Renal pelvis (tissue), 12 donors: ENCODE measurements around the gene CT45A8. TPM values are rescaled to one million over a fixed set of nuclear protein-coding genes. Genes with fewer than 3 reads are reported as not detected.
"Not testable (repeated sequence)": the region's sequence is repeated elsewhere in the genome, so short reads cannot be mapped to it uniquely, and the experiment has no call there.

ENCODE experiments used
- DNase-seq: peaks from one replicate; pipeline ENCODE4 v3.0.0-alpha.2; 2013
- long read RNA-seq, 16 experiments: transcript quantifications; one replicate each; lab custom pipeline, GENCODE V29; 2026
- polyA plus RNA-seq, 3 donors: library from polyadenylated mRNA; unstranded; fragments of 120-200 nt; gene quantifications; one replicate each; pipeline ENCODE4 v1.2.1, GENCODE V29; 2013; ENCODE audit not compliant: insufficient read length in 3 of 3

Gene CT45A8
- not detected for polyA plus RNA-seq
- long read RNA-seq, donor 1 = 0 reads
- long read RNA-seq, donor 2 = 0 reads
- long read RNA-seq, donor 3 = 0 reads
- long read RNA-seq, donor 4 = 0 reads
- long read RNA-seq, donor 5 = 0 reads
- long read RNA-seq, donor 6 = 0 reads
- long read RNA-seq, donor 7 = 0 reads
- long read RNA-seq, donor 8 = 0 reads
- long read RNA-seq, donor 9 = 0 reads
- long read RNA-seq, donor 10 = 0 reads
- long read RNA-seq, donor 11 = 0 reads
- long read RNA-seq, donor 12 = 0 reads
- long read RNA-seq, donor 13 = 0 reads
- long read RNA-seq, donor 14 = 0 reads
- long read RNA-seq, donor 15 = 0 reads
- long read RNA-seq, donor 16 = 0 reads

DNA sequence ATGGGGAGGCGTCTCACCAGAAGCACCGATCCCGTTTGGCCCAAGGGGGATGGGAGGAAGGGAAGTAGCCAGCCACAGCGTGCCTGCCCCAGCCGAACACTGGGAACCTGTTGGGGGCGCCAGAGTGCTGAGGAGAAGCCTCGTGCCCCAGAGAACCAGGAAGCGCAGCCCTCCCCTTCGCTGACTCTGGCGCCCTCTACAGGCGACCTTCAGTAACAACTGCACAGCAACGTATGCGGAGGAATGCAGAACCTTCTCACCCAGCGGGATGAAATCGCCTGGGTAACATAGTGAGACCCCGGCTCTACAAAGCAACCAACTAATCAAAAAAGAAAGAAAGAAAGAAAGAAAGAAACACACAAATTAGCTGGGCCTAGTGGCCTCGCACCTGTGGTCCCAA lies at the start of gene CT45A8:
Gene CT45A8, minus strand, starts transcription at position 101 of the 400 bp plus-strand sequence. CDS start 3,755 bp downstream, outside the sequence.
- DNase-seq = not testable (repeated sequence)

DNA sequence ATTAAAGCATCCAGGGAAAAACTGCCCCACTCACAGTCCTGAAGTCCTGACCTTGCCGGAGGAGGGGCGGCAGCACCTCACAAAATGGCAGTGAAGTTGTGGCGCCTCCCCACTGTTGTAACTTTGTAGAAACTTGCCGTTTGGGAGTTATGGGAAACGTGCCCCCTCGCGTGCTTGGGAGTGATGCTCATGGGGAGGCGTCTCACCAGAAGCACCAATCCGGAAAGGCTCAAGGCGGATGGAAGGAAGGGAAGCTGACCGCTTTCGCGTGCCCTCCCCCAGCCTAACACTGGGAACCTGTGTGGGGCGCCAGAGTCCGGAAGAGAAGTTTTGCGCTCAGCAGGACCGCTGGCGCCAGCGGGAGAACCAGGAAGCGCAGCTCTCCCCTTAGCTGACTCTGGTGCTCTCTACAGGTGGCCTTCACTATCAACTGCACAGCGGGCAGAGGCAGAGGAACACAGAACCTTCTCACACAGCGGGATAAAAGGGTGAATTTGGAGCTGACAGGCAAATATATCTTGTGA lies 39.0 kb upstream of the CT45A8 start, which contains the start of the genes CT45A10 and SAGE1:
Gene CT45A10, minus strand, starts transcription at position 151 of the 524 bp plus-strand sequence. CDS start 8,100 bp downstream, outside the sequence.
Gene SAGE1, plus strand, starts transcription at position 423 of the 524 bp plus-strand sequence. CDS start 2,527 bp downstream, outside the sequence.
- DNase-seq = no peak

- DNase-seq = no peak
Measured at GRCh38 chrX:135892781-135893180, 38.4 kb upstream of the CT45A8 start.

DNA sequence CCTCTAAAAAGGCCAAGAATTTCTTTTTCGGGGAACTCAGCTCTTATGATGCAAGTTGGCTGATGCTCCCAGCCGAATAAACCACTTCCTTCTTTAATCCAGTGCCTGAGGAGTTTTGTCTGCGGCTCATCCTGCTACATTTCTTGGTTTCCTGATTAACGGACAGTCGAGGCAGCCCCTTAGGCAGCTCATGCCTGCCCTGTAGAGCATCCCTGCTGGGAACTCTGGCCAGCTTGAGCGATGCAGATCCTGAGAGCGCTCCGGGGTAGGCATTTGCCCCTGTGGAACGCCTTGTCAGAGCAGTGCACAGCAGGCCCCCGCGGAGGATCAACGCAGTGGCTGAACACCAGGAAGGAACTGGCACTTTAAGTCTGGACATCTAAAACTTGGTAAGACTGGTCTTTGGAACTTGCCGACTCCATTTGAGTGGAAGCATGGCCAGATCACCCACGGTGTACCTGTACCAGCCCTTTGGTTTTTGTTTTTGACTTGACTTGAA lies 35.8 kb upstream of the CT45A8 start:
- no peak for DNase-seq

GRCh38 chrX:135888976-135889375 lies 34.6 kb upstream of the CT45A8 start:
- DNase-seq = not testable (repeated sequence)

GRCh38 chrX:135888230-135888629 lies 33.9 kb upstream of the CT45A8 start:
- not testable (repeated sequence) for DNase-seq

- not testable (repeated sequence) for DNase-seq
Measured at GRCh38 chrX:135882741-135883140, 28.4 kb upstream of the CT45A8 start.

DNA sequence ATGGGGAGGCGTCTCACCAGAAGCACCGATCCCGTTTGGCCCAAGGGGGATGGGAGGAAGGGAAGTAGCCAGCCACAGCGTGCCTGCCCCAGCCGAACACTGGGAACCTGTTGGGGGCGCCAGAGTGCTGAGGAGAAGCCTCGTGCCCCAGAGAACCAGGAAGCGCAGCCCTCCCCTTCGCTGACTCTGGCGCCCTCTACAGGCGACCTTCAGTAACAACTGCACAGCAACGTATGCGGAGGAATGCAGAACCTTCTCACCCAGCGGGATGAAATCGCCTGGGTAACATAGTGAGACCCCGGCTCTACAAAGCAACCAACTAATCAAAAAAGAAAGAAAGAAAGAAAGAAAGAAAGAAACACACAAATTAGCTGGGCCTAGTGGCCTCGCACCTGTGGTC lies 17.4 kb upstream of the CT45A8 start, which contains the start of gene CT45A9:
Gene CT45A9, minus strand, starts transcription at position 101 of the 400 bp plus-strand sequence. CDS start 3,751 bp downstream, outside the sequence.
- DNase-seq = not testable (repeated sequence)

GRCh38 chrX:135837180-135837579 lies 17.2 kb downstream of the CT45A8 start, which contains the start of gene CT45A7:
CT45A7 (minus strand) TSS chrX:135837280; CDS start chrX:135833533, 3,747 bp downstream.
- DNase-seq = not testable (repeated sequence)

DNA sequence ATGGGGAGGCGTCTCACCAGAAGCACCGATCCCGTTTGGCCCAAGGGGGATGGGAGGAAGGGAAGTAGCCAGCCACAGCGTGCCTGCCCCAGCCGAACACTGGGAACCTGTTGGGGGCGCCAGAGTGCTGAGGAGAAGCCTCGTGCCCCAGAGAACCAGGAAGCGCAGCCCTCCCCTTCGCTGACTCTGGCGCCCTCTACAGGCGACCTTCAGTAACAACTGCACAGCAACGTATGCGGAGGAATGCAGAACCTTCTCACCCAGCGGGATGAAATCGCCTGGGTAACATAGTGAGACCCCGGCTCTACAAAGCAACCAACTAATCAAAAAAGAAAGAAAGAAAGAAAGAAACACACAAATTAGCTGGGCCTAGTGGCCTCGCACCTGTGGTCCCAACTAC lies 34.4 kb downstream of the CT45A8 start, which contains the start of gene CT45A2:
Gene CT45A2, minus strand, starts transcription at position 101 of the 400 bp plus-strand sequence. CDS start 3,747 bp downstream, outside the sequence.
- DNase-seq = not testable (repeated sequence)

DNA sequence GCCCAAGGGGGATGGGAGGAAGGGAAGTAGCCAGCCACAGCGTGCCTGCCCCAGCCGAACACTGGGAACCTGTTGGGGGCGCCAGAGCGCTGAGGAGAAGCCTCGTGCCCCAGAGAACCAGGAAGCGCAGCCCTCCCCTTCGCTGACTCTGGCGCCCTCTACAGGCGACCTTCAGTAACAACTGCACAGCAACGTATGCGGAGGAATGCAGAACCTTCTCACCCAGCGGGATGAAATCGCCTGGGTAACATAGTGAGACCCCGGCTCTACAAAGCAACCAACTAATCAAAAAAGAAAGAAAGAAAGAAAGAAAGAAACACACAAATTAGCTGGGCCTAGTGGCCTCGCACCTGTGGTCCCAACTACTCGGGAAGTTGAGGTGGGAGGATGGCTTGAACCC lies 51.7 kb downstream of the CT45A8 start, which contains the start of gene CT45A6:
Gene CT45A6, minus strand, starts transcription at position 101 of the 400 bp plus-strand sequence. CDS start 3,794 bp downstream, outside the sequence.
- DNase-seq = not testable (repeated sequence)

Other genes with a start within 250 kb of the CT45A8 start
- gene CT45A1, start 140.9 kb downstream of the CT45A8 start, polyA plus RNA-seq = not detected
- not detected for gene CT45A3, start 86.3 kb downstream of the CT45A8 start, polyA plus RNA-seq
- not detected for gene CT45A5, start 69.0 kb downstream of the CT45A8 start, polyA plus RNA-seq
- not detected for gene CT45A6, start 51.8 kb downstream of the CT45A8 start, polyA plus RNA-seq
- not detected for gene CT45A2, start 34.5 kb downstream of the CT45A8 start, polyA plus RNA-seq
- gene CT45A7, start 17.3 kb downstream of the CT45A8 start, polyA plus RNA-seq = not detected
- gene CT45A9, start 17.3 kb upstream of the CT45A8 start, polyA plus RNA-seq = not detected
- gene CT45A10, start 38.9 kb upstream of the CT45A8 start, polyA plus RNA-seq = not detected
- not detected for gene SAGE1, start 39.2 kb upstream of the CT45A8 start, polyA plus RNA-seq
- 10 to 100 TPM; 23.0 to 26.2 (median 24.0) TPM for gene MMGT1, start 119.5 kb upstream of the CT45A8 start, polyA plus RNA-seq
- 10 to 100 TPM; 14.2 to 18.7 (median 18.3) TPM for gene SLC9A6, start 130.9 kb upstream of the CT45A8 start, polyA plus RNA-seq